Stomach (tissue), 9 donors: ENCODE results near the gene TNFRSF21. TPM values are rescaled to one million over a fixed set of nuclear protein-coding genes. Genes with fewer than 3 reads are reported as not detected.

Experiments
- DNase-seq, 2 donors: peaks; one replicate each; pipeline versions ENCODE4 v3.0.0 to v3.0.0-alpha.2; 2013 to 2019
- H3K27ac ChIP-seq, 5 donors: fragments of 200-600 bp in 4 of 5; sonication (generic) in 4 of 5; one replicate each; pipeline ENCODE4 v1.5.1; 2013 to 2019; ENCODE audit warnings: mild to moderate bottlenecking in 1 of 5, moderate library complexity in 1 of 5
- H3K27me3 ChIP-seq, 3 donors: fragments of 200-600 bp; sonication (generic); one replicate each; pipeline ENCODE4 v1.5.1; 2017 to 2019; ENCODE audit warnings: mixed run types in 1 of 3
- H3K36me3 ChIP-seq, 4 donors: fragments of 200-600 bp; sonication (generic); 1 replicate in 3 of 4; 2 replicates in 1 of 4; pipeline ENCODE4 v1.5.1; 2016 to 2019
- H3K4me1 ChIP-seq, 4 donors: fragments of 200-600 bp; sonication (generic); one replicate each; pipeline ENCODE4 v1.5.1; 2016 to 2019
- H3K4me3 ChIP-seq, 4 donors: fragments of 200-600 bp; sonication (generic) in 3 of 4; one replicate each; pipeline ENCODE4 v1.5.1; 2016 to 2019; ENCODE audit warnings: mild to moderate bottlenecking in 1 of 4
- H3K9me3 ChIP-seq, 4 donors: fragments of 200-600 bp; sonication (generic); one replicate each; pipeline ENCODE4 v1.5.1; 2016 to 2019
- CTCF ChIP-seq, 7 experiments: fragments of 450-650 bp in 4 of 7; fragments of 200-600 bp in 3 of 7; sonication (generic) in 3 of 7; IDR thresholded peaks; one replicate each; pipeline ENCODE4 v1.5.1; 2016 to 2019; ENCODE audit warnings: antibody characterized with exemption in 7 of 7, control low read depth in 2 of 7, mild to moderate bottlenecking in 1 of 7
- EP300 ChIP-seq: sonication (generic); formaldehyde crosslinking; IDR thresholded peaks from one replicate; pipeline ENCODE4 v1.6.1; 2017; ENCODE audit warnings: antibody characterized with exemption
- POLR2A ChIP-seq, 4 donors: fragments of 450-650 bp; IDR thresholded peaks; one replicate each; pipeline ENCODE4 v1.6.1; 2016; ENCODE audit warnings: antibody characterized with exemption in 4 of 4, control low read depth in 2 of 4, mild to moderate bottlenecking in 1 of 4, moderate library complexity in 1 of 4
- POLR2AphosphoS5 ChIP-seq, 3 donors: sonication (generic); formaldehyde crosslinking; IDR thresholded peaks; one replicate each; pipeline ENCODE4 v1.6.1; 2016; ENCODE audit warnings: antibody characterized with exemption in 3 of 3
- WGBS, 5 donors: extraction: QIAGEN DNeasy Blood & Tissue Kit in 3 of 5; methylation state at CpG; one replicate each; pipeline versions ENCODE4 v1.1.5 to v1.1.7; 2013 to 2018; 5-methylcytosine and 5-hydroxymethylcytosine counted together
- intact Hi-C: fragments of 100-400 bp; cut with DNase I; formaldehyde crosslinking; loops from one replicate; pipeline ENCODE4 v1.15.1; 2023; ENCODE audit warnings: low total_unique reads
- polyA plus RNA-seq, 3 donors: library from polyadenylated mRNA; stranded (reverse); fragments of 200-250 nt; gene quantifications; one replicate each; pipeline ENCODE4 v1.2.3, GENCODE V29; 2013
- total RNA-seq, 5 donors: library from RNA; depleted of rRNA; stranded (reverse); fragments of >200 nt; gene quantifications; one replicate each; pipeline versions ENCODE4 v1.1.0 to v1.2.3, GENCODE V29; 2014 to 2016
- donor health status: healthy with polysubstance abuse.
- donor health status: Bipolar disorder and iron deficiency.
- donor health status: healthy.

TNFRSF21 gene
- total and polyA plus RNA-seq, 8 donors: 24.7 to 112 (median 41.3) TPM

GRCh38 chr6:47235964-47236760 lies 73.5 kb downstream of the TNFRSF21 start:
- H3K27ac ChIP-seq: peak overlapping the region; percentile 51 to 71 (median 69)
- peaks cover 33 to 89% (median 59%) of the 10 kb centered on the region in 4 donors for H3K4me1 ChIP-seq
- whole genome bisulfite sequencing, 5 donors: 46 to 57% (median 52%) methylated on average over 8 of the region's 8 CpGs
- H3K36me3 ChIP-seq: peaks cover 0 to 15% (median 11%) of the 10 kb centered on the region in 4 donors
- DNase-seq: peak in 1 of 2 donors; percentile 58
- H3K27me3 ChIP-seq: no peaks in the 10 kb centered on the region
- TF ChIP-seq POLR2A (IDR thresholded peaks at IDR 0.05) (no peak), POLR2AphosphoS5 (IDR thresholded peaks at IDR 0.05) (no peak), CTCF (IDR thresholded peaks at IDR 0.05) (no peak), EP300 (no peak)
- H3K9me3 ChIP-seq: no peaks in the 10 kb centered on the region
- intact Hi-C loops: no loop called here
- H3K4me3 ChIP-seq: no peak overlapping the region

- WGBS, 5 donors: 79 to 96% (median 85%) methylated on average over 1 of the region's 1 CpG
- peaks cover 33 to 87% (median 58%) of the 10 kb centered on the region in 4 donors for H3K4me1 ChIP-seq
- peaks cover 0 to 21% (median 11%) of the 10 kb centered on the region in 4 donors for H3K36me3 ChIP-seq
- peak overlapping the region; percentile 51 to 71 (median 69) for H3K27ac ChIP-seq
- no peaks in the 10 kb centered on the region for H3K9me3 ChIP-seq
- intact Hi-C loops: no loop called here
- DNase-seq: no peak
- H3K27me3 ChIP-seq: no peaks in the 10 kb centered on the region
- TF ChIP-seq CTCF (IDR thresholded peaks at IDR 0.05) (no peak), POLR2A (IDR thresholded peaks at IDR 0.05) (no peak), POLR2AphosphoS5 (IDR thresholded peaks at IDR 0.05) (no peak), EP300 (no peak)
- H3K4me3 ChIP-seq: no peak overlapping the region
Observed at GRCh38 chr6:47235421-47235820, 74.3 kb downstream of the TNFRSF21 start.

- Histone ChIP-seq H3K27ac (peak overlapping the region; percentile 69 to 91 (median 69)), H3K36me3 (peaks cover 0 to 22% (median 14%) of the 10 kb centered on the region in 4 donors), H3K27me3 (no peaks in the 10 kb centered on the region), H3K4me3 (no peak overlapping the region), H3K4me1 (peaks cover 33 to 82% (median 55%) of the 10 kb centered on the region in 4 donors), H3K9me3 (no peaks in the 10 kb centered on the region)
- 56 to 84% (median 72%) methylated on average over 30 of the region's 30 CpGs for WGBS, 5 donors
- DNase-seq: peak; percentile 75 to 81
- intact Hi-C loops: no loop called here
- TF ChIP-seq POLR2AphosphoS5 (IDR thresholded peaks at IDR 0.05) (peak in 2 of 3 donors; percentile 51 to 89), EP300 (no peak)
Observed at GRCh38 chr6:47234266-47234933, 75.3 kb downstream of the TNFRSF21 start.

GRCh38 chr6:47231151-47231550 lies 78.6 kb downstream of the TNFRSF21 start:
- intact Hi-C loops: no loop called here
- no peak for DNase-seq
- H3K36me3 ChIP-seq: peaks cover 0 to 28% (median 14%) of the 10 kb centered on the region in 4 donors
- peak overlapping the region in 4 of 5 donors; percentile 8 to 70 (median 58) for H3K27ac ChIP-seq
- TF ChIP-seq POLR2AphosphoS5 (IDR thresholded peaks at IDR 0.05) (no peak), CTCF (IDR thresholded peaks at IDR 0.05) (no peak), POLR2A (IDR thresholded peaks at IDR 0.05) (no peak), EP300 (no peak)
- peaks cover 15 to 50% (median 31%) of the 10 kb centered on the region in 4 donors for H3K4me1 ChIP-seq
- H3K9me3 ChIP-seq: no peaks in the 10 kb centered on the region
- WGBS, 5 donors: 66 to 76% (median 75%) methylated on average over 4 of the region's 4 CpGs
- H3K27me3 ChIP-seq: no peaks in the 10 kb centered on the region
- no peak overlapping the region for H3K4me3 ChIP-seq
